Fibroblast of lung (primary cell): ENCODE data around the gene UCP2. TPM values are rescaled to one million over a fixed set of nuclear protein-coding genes. Genes with fewer than 3 reads are reported as not detected.

Experiments
- DNase-seq, 2 donors: peaks; one replicate each; pipeline versions ENCODE4 v3.0.0 to v3.0.0-alpha.2; 2010; ENCODE audit warnings: low read depth in 2 of 2
- H2AFZ ChIP-seq: 2 replicates; pipeline ENCODE4 v1.5.1; 2012; ENCODE audit warnings: low read length, control low read depth, inconsistent platforms
- H3K27ac ChIP-seq: 2 replicates; pipeline ENCODE4 v1.5.1; 2011; ENCODE audit warnings: low read length, control low read depth; ENCODE audit not compliant: insufficient read depth
- H3K27me3 ChIP-seq: 2 replicates; pipeline ENCODE4 v1.5.1; 2011; ENCODE audit warnings: mild to moderate bottlenecking, low read length; ENCODE audit not compliant: control insufficient read depth, insufficient read depth
- H3K36me3 ChIP-seq: 2 replicates; pipeline ENCODE4 v1.5.1; 2011; ENCODE audit warnings: low read length; ENCODE audit not compliant: control insufficient read depth, insufficient read depth
- H3K4me1 ChIP-seq: 2 replicates; pipeline ENCODE4 v1.5.1; 2011; ENCODE audit warnings: low read length; ENCODE audit not compliant: control insufficient read depth, insufficient read depth; ENCODE audit errors: extremely low read depth
- H3K4me2 ChIP-seq: 2 replicates; pipeline ENCODE4 v1.5.1; 2011; ENCODE audit warnings: low read length, control low read depth; ENCODE audit not compliant: insufficient read depth; ENCODE audit errors: extremely low read depth
- H3K4me3 ChIP-seq, 4 experiments: fragments of 200-600 bp in 1 of 4; sonication (generic) in 1 of 4; replicated peaks in 1 of 4; 2 replicates each; pipeline ENCODE4 v1.5.1; 2011 to 2016; ENCODE audit warnings: low read length in 4 of 4, low read depth in 3 of 4, mild to moderate bottlenecking in 3 of 4, control low read depth in 2 of 4, inconsistent platforms in 1 of 4, mixed read lengths in 1 of 4; ENCODE audit not compliant: insufficient read depth in 1 of 4; ENCODE audit errors: control extremely low read depth in 1 of 4
- H3K79me2 ChIP-seq: 2 replicates; pipeline ENCODE4 v1.5.1; 2012; ENCODE audit warnings: mild to moderate bottlenecking, low read length, inconsistent platforms; ENCODE audit not compliant: control insufficient read depth, insufficient read depth
- H3K9ac ChIP-seq: 2 replicates; pipeline ENCODE4 v1.5.1; 2011; ENCODE audit warnings: mild to moderate bottlenecking, low read length, control low read depth; ENCODE audit not compliant: insufficient read depth
- H3K9me3 ChIP-seq: 2 replicates; pipeline ENCODE4 v1.5.1; 2012; ENCODE audit warnings: low read depth, low read length; ENCODE audit not compliant: control insufficient read depth, insufficient read depth
- H4K20me1 ChIP-seq: 2 replicates; pipeline ENCODE4 v1.5.1; 2011; ENCODE audit warnings: low read length; ENCODE audit not compliant: control insufficient read depth, insufficient read depth; ENCODE audit errors: extremely low read depth
- CTCF ChIP-seq, 2 donors: IDR thresholded peaks in 1 of 2; conservative IDR thresholded peaks in 1 of 2; 1 replicate in 1 of 2; 2 replicates in 1 of 2; pipeline ENCODE4 v1.5.1; 2011 to 2012; ENCODE audit warnings: low read length in 2 of 2, control low read depth in 1 of 2, inconsistent platforms in 1 of 2, low read depth in 1 of 2, mild to moderate bottlenecking in 1 of 2
- EZH2 ChIP-seq: IDR thresholded peaks from 2 replicates; pipeline ENCODE4 v1.5.1; 2012; ENCODE audit warnings: low read length, control low read depth, mild to moderate bottlenecking; ENCODE audit errors: missing control alignments
- polyA plus RNA-seq, 2 donors: library from polyadenylated mRNA; depleted of rRNA in 1 of 2; stranded (reverse) in 1 of 2; unstranded in 1 of 2; fragments of >200 nt; gene quantifications; 2 replicates each; pipeline ENCODE4 v1.2.1, GENCODE V29; 2011 to 2012; ENCODE audit warnings: missing spikeins in 1 of 2
- total RNA-seq: library from RNA; depleted of rRNA; stranded (reverse); fragments of >200 nt; gene quantifications from 2 replicates; pipeline ENCODE4 v1.2.1, GENCODE V29; 2014

UCP2 gene
- total and polyA plus RNA-seq, 2 donors (not counting 1 experiment from before 2014, with no cell fraction given) = 4.8 to 11.5 TPM

GRCh38 chr11:73983741-73984538, 1.3 kb upstream of the UCP2 start:
- Histone ChIP-seq H3K27ac (peak overlapping the region; percentile 90), H3K9ac (peak overlapping the region; percentile 20)

GRCh38 chr11:73982990-73983740, 522 bp upstream of the UCP2 start:
- peaks cover 3% of the 10 kb centered on the region for H3K4me1 ChIP-seq
- H3K36me3 ChIP-seq = no peaks in the 10 kb centered on the region
- peak overlapping the region; percentile 98 for H2AFZ ChIP-seq
- H3K79me2 ChIP-seq = no peaks in the 10 kb centered on the region
- no peak for TF ChIP-seq EZH2
- no peak for TF ChIP-seq CTCF (conservative IDR thresholded peaks at IDR 0.05 in 1 of 2, IDR thresholded peaks at IDR 0.05 in 1 of 2; ENCODE audit: low read depth in 1 of 2, low read length in 2 of 2)
- DNase-seq = peak; percentile 86 to 90
- peak overlapping the region; percentile 84 for H3K4me2 ChIP-seq
- H3K27me3 ChIP-seq = no peaks in the 10 kb centered on the region
- peak overlapping the region; percentile 56 to 74 (median 67) for H3K4me3 ChIP-seq
- peak overlapping the region; percentile 90 for H3K27ac ChIP-seq
- H4K20me1 ChIP-seq = no peaks in the 10 kb centered on the region
- H3K9me3 ChIP-seq = no peaks in the 10 kb centered on the region
- H3K9ac ChIP-seq = peak overlapping the region; percentile 66

More at GRCh38 chr11:73983741-73984538, 1.3 kb upstream of the UCP2 start:
- H3K27me3 ChIP-seq = no peaks in the 10 kb centered on the region
- H3K9me3 ChIP-seq = no peaks in the 10 kb centered on the region
- no peaks in the 10 kb centered on the region for H3K36me3 ChIP-seq
- TF ChIP-seq EZH2 = no peak
- TF ChIP-seq CTCF (conservative IDR thresholded peaks at IDR 0.05 in 1 of 2, IDR thresholded peaks at IDR 0.05 in 1 of 2; ENCODE audit: low read depth in 1 of 2, low read length in 2 of 2) = no peak
- no peaks in the 10 kb centered on the region for H4K20me1 ChIP-seq
- H3K79me2 ChIP-seq = no peaks in the 10 kb centered on the region
- peak overlapping the region; percentile 70 for H2AFZ ChIP-seq
- H3K4me3 ChIP-seq = peak overlapping the region in 2 of 4 experiments; percentile 43 to 74
- H3K4me1 ChIP-seq = peaks cover 3% of the 10 kb centered on the region
- no peak for DNase-seq
- peak overlapping the region; percentile 84 for H3K4me2 ChIP-seq
